Testis (tissue), 2 donors: ENCODE results near the gene JADE2.

Experiments
- POLR2A ChIP-seq: fragments of 450-650 bp; IDR thresholded peaks from one replicate; pipeline ENCODE4 v1.6.1; 2017; ENCODE audit warnings: antibody characterized with exemption, mild to moderate bottlenecking, moderate library complexity
- TF ChIP-seq, protein P1 (sequence below), 3 experiments: fragments of 450-650 bp in 2 of 3; fragments of 200-600 bp in 1 of 3; sonication (generic) in 1 of 3; IDR thresholded peaks; one replicate each; pipeline ENCODE4 v1.5.1; 2016 to 2019; ENCODE audit warnings: antibody characterized with exemption in 3 of 3, mild to moderate bottlenecking in 2 of 3, moderate library complexity in 1 of 3

DNA sequence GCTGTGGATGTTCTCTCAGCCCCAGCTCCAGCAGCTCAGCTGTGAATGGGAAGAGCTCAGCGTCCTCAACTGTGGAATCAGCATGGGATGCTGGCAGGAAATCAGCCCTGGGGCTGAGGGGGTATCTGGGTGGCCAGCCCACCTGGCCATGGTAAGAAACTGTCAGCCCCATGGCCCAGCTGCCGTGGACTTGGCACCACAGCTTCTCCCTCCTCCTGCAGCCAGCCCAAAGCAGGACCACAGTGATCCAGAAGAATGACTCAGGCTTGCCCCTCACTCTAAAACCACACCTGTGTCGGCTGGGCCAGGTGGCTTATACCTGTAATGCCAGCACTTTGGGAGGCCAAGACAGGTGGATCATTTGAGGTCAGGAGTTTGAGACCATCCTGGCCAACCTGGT lies 59.2 kb downstream of the JADE2 start:
- TF ChIP-seq, protein P1, sequence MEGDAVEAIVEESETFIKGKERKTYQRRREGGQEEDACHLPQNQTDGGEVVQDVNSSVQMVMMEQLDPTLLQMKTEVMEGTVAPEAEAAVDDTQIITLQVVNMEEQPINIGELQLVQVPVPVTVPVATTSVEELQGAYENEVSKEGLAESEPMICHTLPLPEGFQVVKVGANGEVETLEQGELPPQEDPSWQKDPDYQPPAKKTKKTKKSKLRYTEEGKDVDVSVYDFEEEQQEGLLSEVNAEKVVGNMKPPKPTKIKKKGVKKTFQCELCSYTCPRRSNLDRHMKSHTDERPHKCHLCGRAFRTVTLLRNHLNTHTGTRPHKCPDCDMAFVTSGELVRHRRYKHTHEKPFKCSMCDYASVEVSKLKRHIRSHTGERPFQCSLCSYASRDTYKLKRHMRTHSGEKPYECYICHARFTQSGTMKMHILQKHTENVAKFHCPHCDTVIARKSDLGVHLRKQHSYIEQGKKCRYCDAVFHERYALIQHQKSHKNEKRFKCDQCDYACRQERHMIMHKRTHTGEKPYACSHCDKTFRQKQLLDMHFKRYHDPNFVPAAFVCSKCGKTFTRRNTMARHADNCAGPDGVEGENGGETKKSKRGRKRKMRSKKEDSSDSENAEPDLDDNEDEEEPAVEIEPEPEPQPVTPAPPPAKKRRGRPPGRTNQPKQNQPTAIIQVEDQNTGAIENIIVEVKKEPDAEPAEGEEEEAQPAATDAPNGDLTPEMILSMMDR (IDR thresholded peaks at IDR 0.05), result no peak
- no peak for TF ChIP-seq POLR2A
